WTC11 (cell line): ENCODE results near the gene ATP12A.

ENCODE experiments used
- ARID4B ChIP-seq: sonication (generic); formaldehyde crosslinking; IDR thresholded peaks from 2 replicates; pipeline ENCODE4 v1.8.0; 2023; ENCODE audit warnings: missing genetic modification reagents, mild to moderate bottlenecking, borderline replicate concordance
- CBFB ChIP-seq: sonication (generic); formaldehyde crosslinking; IDR thresholded peaks from 2 replicates; pipeline ENCODE4 v1.8.1; 2022; ENCODE audit warnings: mild to moderate bottlenecking, low read depth, missing genetic modification reagents
- CTCF ChIP-seq: fragments of 200-600 bp; IDR thresholded peaks from 2 replicates; pipeline ENCODE4 v1.8.0; 2022; ENCODE audit warnings: antibody characterized with exemption
- E2F4 ChIP-seq: sonication (generic); formaldehyde crosslinking; IDR thresholded peaks from 2 replicates; pipeline ENCODE4 v1.8.1; 2022; ENCODE audit warnings: low read depth, mild to moderate bottlenecking, moderate library complexity, missing genetic modification reagents, borderline replicate concordance
- ESRRA ChIP-seq: sonication (generic); formaldehyde crosslinking; IDR thresholded peaks from 2 replicates; pipeline ENCODE4 v1.8.1; 2022; ENCODE audit warnings: mild to moderate bottlenecking, missing genetic modification reagents, borderline replicate concordance
- FOXP1 ChIP-seq: sonication (generic); formaldehyde crosslinking; IDR thresholded peaks from 2 replicates; pipeline ENCODE4 v1.8.0; 2022; ENCODE audit warnings: missing genetic modification reagents, mild to moderate bottlenecking, moderate library complexity, borderline replicate concordance
- HMGXB4 ChIP-seq: sonication (generic); formaldehyde crosslinking; IDR thresholded peaks from 2 replicates; pipeline ENCODE4 v1.8.1; 2023; ENCODE audit warnings: mild to moderate bottlenecking, moderate library complexity, missing genetic modification reagents
- MXD4 ChIP-seq: fragments of 250-450 bp; sonication (Bioruptor Pico); IDR thresholded peaks from 2 replicates; pipeline ENCODE4 v1.8.0; 2021; ENCODE audit warnings: mild to moderate bottlenecking, moderate library complexity, borderline replicate concordance
- PRDM15 ChIP-seq: sonication (generic); formaldehyde crosslinking; IDR thresholded peaks from 2 replicates; pipeline ENCODE4 v1.8.0; 2022; ENCODE audit warnings: missing genetic modification reagents
- SMAD4 ChIP-seq: sonication (generic); formaldehyde crosslinking; IDR thresholded peaks from 2 replicates; pipeline ENCODE4 v1.8.0; 2022; ENCODE audit warnings: mild to moderate bottlenecking, missing genetic modification reagents
- TEAD1 ChIP-seq: sonication (generic); formaldehyde crosslinking; IDR thresholded peaks from 2 replicates; pipeline ENCODE4 v1.8.0; 2022; ENCODE audit warnings: mild to moderate bottlenecking, missing genetic modification reagents
- USF2 ChIP-seq: sonication (generic); formaldehyde crosslinking; IDR thresholded peaks from 2 replicates; pipeline ENCODE4 v1.8.1; 2023; ENCODE audit warnings: mild to moderate bottlenecking, missing genetic modification reagents, moderate library complexity

- TF ChIP-seq HMGXB4 (CRISPR knock-in tag) (no peak), CBFB (CRISPR knock-in tag) (no peak), ESRRA (CRISPR knock-in tag) (no peak), ARID4B (no peak), SMAD4 (CRISPR knock-in tag) (no peak), FOXP1 (CRISPR knock-in tag) (no peak), CTCF (no peak; the same call in 1 of the 2 replicates), USF2 (CRISPR knock-in tag) (no peak), PRDM15 (CRISPR knock-in tag) (no peak), E2F4 (no peak), MXD4 (no peak), TEAD1 (no peak)
Observed at GRCh38 chr13:24670961-24671381, 9.2 kb upstream of the ATP12A start.
